GM12873 (cell line): Measurements from ENCODE around the gene SLC35F5.

Experiments used
- CTCF ChIP-seq: IDR thresholded peaks from 2 replicates; pipeline ENCODE4 v1.5.1; 2012; ENCODE audit warnings: low read depth, mild to moderate bottlenecking, moderate library complexity, low read length, control low read depth; ENCODE audit not compliant: insufficient read depth; ENCODE audit errors: missing control alignments

SLC35F5 gene

GRCh38 chr2:113755035-113755834, 1.2 kb downstream of the SLC35F5 start:
- TF ChIP-seq CTCF = no peak

GRCh38 chr2:113754160-113754559, 2.3 kb downstream of the SLC35F5 start:
- TF ChIP-seq CTCF = no peak

- no peak for TF ChIP-seq CTCF
Measured at GRCh38 chr2:113750385-113750784, 6.1 kb downstream of the SLC35F5 start.

GRCh38 chr2:113741091-113741490, 15.4 kb downstream of the SLC35F5 start:
- no peak for TF ChIP-seq CTCF

- TF ChIP-seq CTCF = no peak
Measured at GRCh38 chr2:113739849-113740248, 16.6 kb downstream of the SLC35F5 start.

GRCh38 chr2:113734185-113734584, 22.3 kb downstream of the SLC35F5 start:
- TF ChIP-seq CTCF = no peak

- TF ChIP-seq CTCF = no peak
Measured at GRCh38 chr2:113724010-113724409, 32.4 kb downstream of the SLC35F5 start.
